HCT116 (cell line): ENCODE results near the gene ATF6B. TPM values are rescaled to one million over a fixed set of nuclear protein-coding genes. Genes with fewer than 3 reads are reported as not detected.
A peak's percentile ranks its signal among the peaks of the same experiment; 100 is the strongest.

Source experiments
- ATAC-seq: fragments of 200-7000 bp; cut with Tn5 transposase; 2 replicates; pipeline ENCODE4 v1.9.1; 2020; ENCODE audit warnings: mild to moderate bottlenecking, moderate library complexity
- BruUV-seq: library from RNA; stranded (reverse); fragments of 400-500 nt; replicated peaks from 2 replicates; lab custom pipeline; 2021; lab: Mats Ljungman, UMichigan
- CTCF ChIA-PET: fragments of 300-600 bp; sonication (Branson Sonifier 250); formaldehyde crosslinking; loops from one replicate; lab custom pipeline; 2021; ENCODE audit warnings: antibody characterized with exemption; lab: Charles Lee
- POLR2A ChIA-PET: fragments of 300-600, 350-600 bp; sonication (Branson Sonifier 250); formaldehyde crosslinking; loops from one replicate; lab custom pipeline; 2021; ENCODE audit warnings: antibody characterized with exemption; lab: Charles Lee
- RAD21 ChIA-PET, 2 experiments: fragments of 300-600 bp; sonication (Branson Sonifier 250); formaldehyde crosslinking; loops; one replicate each; lab custom pipeline; 2023; ENCODE audit warnings: low total read pairs in 2 of 2; ENCODE audit not compliant: uncharacterized antibody in 2 of 2, unreplicated experiment in 2 of 2, low non-redundant PET in 1 of 2; lab: Charles Lee
- DNase-seq: peaks from one replicate; pipeline ENCODE4 v3.0.0-alpha.2; 2010; ENCODE audit warnings: low read depth, low spot score
- H2AFZ ChIP-seq: fragments of 200-600 bp; shearing (Covaris generic), sonication (generic); 2 replicates; pipeline ENCODE4 v1.6.1; 2017; ENCODE audit warnings: low read depth, mixed run types, mixed read lengths, antibody characterized with exemption, low read length; ENCODE audit not compliant: poor library complexity, severe bottlenecking
- H3K27ac ChIP-seq: 2 replicates; pipeline ENCODE4 v1.5.1; 2012; ENCODE audit warnings: low read depth, low read length
- H3K27me3 ChIP-seq: fragments of 200-600 bp; sonication (generic); 2 replicates; pipeline ENCODE4 v1.6.1; 2016; ENCODE audit warnings: mixed run types, low read length, mixed read lengths; ENCODE audit not compliant: insufficient read depth
- H3K36me3 ChIP-seq, 2 experiments: fragments of 200-500 bp in 1 of 2; fragments of 200-600 bp in 1 of 2; sonication (Bioruptor generic) in 1 of 2; sonication (generic) in 1 of 2; 2 replicates each; pipeline versions ENCODE4 v1.5.1 to v1.6.1; 2014 to 2016; ENCODE audit warnings: low read length in 2 of 2, inconsistent platforms in 1 of 2, mixed read lengths in 1 of 2, mixed run types in 1 of 2; ENCODE audit not compliant: insufficient read depth in 2 of 2, control insufficient read depth in 1 of 2
- H3K4me1 ChIP-seq, 2 experiments: fragments of 200-600 bp in 1 of 2; sonication (generic) in 1 of 2; 2 replicates each; pipeline versions ENCODE4 v1.5.1 to v1.6.1; 2012 to 2017; ENCODE audit warnings: low read length in 2 of 2, inconsistent platforms in 1 of 2, mild to moderate bottlenecking in 1 of 2, mixed read lengths in 1 of 2, mixed run types in 1 of 2, moderate library complexity in 1 of 2; ENCODE audit not compliant: insufficient read depth in 2 of 2, control insufficient read depth in 1 of 2
- H3K4me2 ChIP-seq: fragments of 200-600 bp; sonication (generic); 2 replicates; pipeline ENCODE4 v1.6.1; 2017; ENCODE audit warnings: mixed run types, low read length, mixed read lengths
- H3K4me3 ChIP-seq, 2 experiments: fragments of 200-600 bp in 1 of 2; sonication (generic) in 1 of 2; replicated peaks in 1 of 2; 2 replicates each; pipeline ENCODE4 v1.5.1; 2011 to 2016; ENCODE audit warnings: low read length in 2 of 2, control low read depth in 1 of 2, low read depth in 1 of 2, mild to moderate bottlenecking in 1 of 2, mixed read lengths in 1 of 2, mixed run types in 1 of 2
- H3K79me2 ChIP-seq: fragments of 200-600 bp; sonication (generic); 2 replicates; pipeline ENCODE4 v1.6.1; 2017; ENCODE audit warnings: mild to moderate bottlenecking, mixed run types, low read length, moderate library complexity, mixed read lengths; ENCODE audit not compliant: insufficient read depth
- H3K9ac ChIP-seq: fragments of 200-600 bp; sonication (generic); 2 replicates; pipeline ENCODE4 v1.6.1; 2016; ENCODE audit warnings: low read length, mixed read lengths
- H3K9me2 ChIP-seq: fragments of 200-600 bp; sonication (generic), shearing (Covaris generic); 2 replicates; pipeline ENCODE4 v1.6.1; 2017; ENCODE audit warnings: mixed run types, mild to moderate bottlenecking, moderate library complexity; ENCODE audit not compliant: insufficient read depth
- H3K9me3 ChIP-seq, 2 experiments: fragments of 200-500 bp in 1 of 2; fragments of 200-600 bp in 1 of 2; sonication (Bioruptor generic) in 1 of 2; sonication (generic) in 1 of 2; 2 replicates each; pipeline ENCODE4 v1.6.1; 2014 to 2017; ENCODE audit warnings: low read length in 2 of 2, mixed read lengths in 2 of 2, inconsistent platforms in 1 of 2, low read depth in 1 of 2, mild to moderate bottlenecking in 1 of 2, mixed run types in 1 of 2, moderate library complexity in 1 of 2; ENCODE audit not compliant: control insufficient read depth in 1 of 2, insufficient read depth in 1 of 2
- H4K20me1 ChIP-seq: fragments of 200-600 bp; sonication (generic), shearing (Covaris generic); 2 replicates; pipeline ENCODE4 v1.6.1; 2017; ENCODE audit warnings: mixed run types, mild to moderate bottlenecking, moderate library complexity; ENCODE audit not compliant: insufficient read depth
- CBX3 ChIP-seq: IDR thresholded peaks from 2 replicates; pipeline ENCODE4 v1.6.1; 2012; ENCODE audit warnings: low read depth
- CEBPB ChIP-seq: IDR thresholded peaks from 2 replicates; pipeline ENCODE4 v1.6.1; 2012; ENCODE audit warnings: low read depth
- EZH2phosphoT487 ChIP-seq: fragments of 200-600 bp; IDR thresholded peaks from 2 replicates; pipeline ENCODE4 v1.6.1; 2018; ENCODE audit warnings: antibody characterized with exemption, borderline replicate concordance
- JUND ChIP-seq: IDR thresholded peaks from 2 replicates; pipeline ENCODE4 v1.6.1; 2012
- POLR2A ChIP-seq: IDR thresholded peaks from 2 replicates; pipeline ENCODE4 v1.7.0; 2011; ENCODE audit warnings: borderline replicate concordance; ENCODE audit not compliant: insufficient read depth, insufficient read length; ENCODE audit errors: extremely low read depth
- POLR2AphosphoS5 ChIP-seq: IDR thresholded peaks from 2 replicates; pipeline ENCODE4 v1.6.1; 2011; ENCODE audit warnings: mild to moderate bottlenecking, low read depth, low read length, moderate library complexity
- TCF7L2 ChIP-seq: IDR thresholded peaks from 2 replicates; pipeline ENCODE4 v1.7.0; 2011; ENCODE audit warnings: borderline replicate concordance, inconsistent platforms; ENCODE audit not compliant: insufficient read depth, insufficient read length; ENCODE audit errors: extremely low read depth
- ZFX ChIP-seq: fragments of 450-650 bp; IDR thresholded peaks from 2 replicates; pipeline ENCODE4 v1.6.1; 2017
- intact Hi-C: fragments of 100-400 bp; cut with micrococcal nuclease; formaldehyde crosslinking; loops from 2 replicates; pipeline ENCODE4 v1.10.0; 2022
- total RNA-seq: library from RNA; stranded (reverse); gene quantifications from one replicate; pipeline ENCODE4 v1.2.1, GENCODE V29; 2021; ENCODE audit not compliant: unreplicated experiment
- TF ChIP-seq, protein P1 (sequence below), 3 experiments: fragments of 200-600 bp in 1 of 3; sonication (generic) in 1 of 3; IDR thresholded peaks in 2 of 3; conservative IDR thresholded peaks in 1 of 3; 2 replicates each; pipeline ENCODE4 v1.5.1; 2012 to 2017; ENCODE audit warnings: low read depth in 2 of 3, low read length in 2 of 3, antibody characterized with exemption in 1 of 3, borderline replicate concordance in 1 of 3, control low read depth in 1 of 3, mild to moderate bottlenecking in 1 of 3, mixed read lengths in 1 of 3, mixed run types in 1 of 3, moderate library complexity in 1 of 3; ENCODE audit not compliant: insufficient read depth in 1 of 3
- TF ChIP-seq, protein P2 (sequence below): IDR thresholded peaks from 2 replicates; pipeline ENCODE4 v1.6.1; 2011; ENCODE audit warnings: mild to moderate bottlenecking, low read length, moderate library complexity; ENCODE audit not compliant: insufficient replicate concordance; ENCODE audit errors: extremely low read depth

ATF6B gene
- total RNA-seq, 1 experiment from 2014 or later, result 63.9 TPM

DNA sequence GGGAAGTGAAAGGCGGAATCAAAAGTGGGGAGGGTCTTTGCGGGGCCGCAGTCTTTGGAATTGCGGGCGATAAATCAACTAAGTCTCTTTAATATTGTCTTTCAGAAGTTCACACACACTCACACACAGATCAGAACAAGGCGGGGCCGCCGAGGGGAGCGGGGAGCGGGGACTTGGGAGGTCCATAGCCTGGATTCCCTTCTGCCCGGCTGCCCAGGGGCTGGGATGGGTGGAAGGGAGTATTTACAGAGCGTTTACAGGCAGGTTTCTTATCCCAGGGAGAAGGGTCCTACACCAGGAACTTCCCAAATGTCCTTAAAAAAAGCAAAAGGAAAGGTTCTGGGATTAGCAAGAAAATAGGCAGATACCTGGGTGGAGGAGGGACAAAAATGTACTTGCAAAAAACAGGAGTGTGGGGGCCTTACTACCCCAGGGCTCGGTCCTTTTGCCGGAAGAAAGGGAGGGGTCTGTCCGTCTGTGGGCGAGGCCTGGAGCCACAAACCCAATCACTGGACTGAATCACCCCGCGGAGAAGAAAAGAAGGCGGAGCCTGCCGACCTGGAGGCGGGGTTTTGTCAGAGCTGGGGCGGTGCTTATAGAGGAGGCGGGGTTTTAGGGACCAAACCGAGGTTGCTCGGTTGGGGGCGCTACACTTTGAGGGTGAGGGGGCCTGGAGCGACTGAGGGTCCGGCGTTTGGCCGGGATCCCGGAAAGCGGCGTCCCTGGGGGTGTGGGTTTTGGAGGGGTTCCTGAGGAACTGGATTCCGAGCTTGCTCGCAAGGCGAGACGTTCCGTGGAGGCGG, 20.4 kb upstream of the ATF6B start:
- Histone ChIP-seq H3K4me3 (no peak overlapping the region), H4K20me1 (no peaks in the 10 kb centered on the region), H3K36me3 (no peaks in the 10 kb centered on the region), H3K79me2 (no peaks in the 10 kb centered on the region), H3K27me3 (no peaks in the 10 kb centered on the region), H3K9me2 (no peaks in the 10 kb centered on the region), H3K4me2 (no peak overlapping the region), H3K9me3 (no peaks in the 10 kb centered on the region), H2AFZ (no peak overlapping the region), H3K4me1 (peaks cover 7 to 15% of the 10 kb centered on the region in 2 experiments; a peak in 3 of 4 replicates), H3K9ac (no peak overlapping the region), H3K27ac (no peak overlapping the region)
- DNase-seq (no peak), ATAC-seq (peak; percentile 34; the same call in 1 of the 2 replicates)
- RAD21 ChIA-PET, result no interaction called here
- no TSS peak for BruUV-seq
- POLR2A ChIA-PET, result no interaction called here
- CTCF ChIA-PET, result no interaction called here
- TF ChIP-seq, protein P1, sequence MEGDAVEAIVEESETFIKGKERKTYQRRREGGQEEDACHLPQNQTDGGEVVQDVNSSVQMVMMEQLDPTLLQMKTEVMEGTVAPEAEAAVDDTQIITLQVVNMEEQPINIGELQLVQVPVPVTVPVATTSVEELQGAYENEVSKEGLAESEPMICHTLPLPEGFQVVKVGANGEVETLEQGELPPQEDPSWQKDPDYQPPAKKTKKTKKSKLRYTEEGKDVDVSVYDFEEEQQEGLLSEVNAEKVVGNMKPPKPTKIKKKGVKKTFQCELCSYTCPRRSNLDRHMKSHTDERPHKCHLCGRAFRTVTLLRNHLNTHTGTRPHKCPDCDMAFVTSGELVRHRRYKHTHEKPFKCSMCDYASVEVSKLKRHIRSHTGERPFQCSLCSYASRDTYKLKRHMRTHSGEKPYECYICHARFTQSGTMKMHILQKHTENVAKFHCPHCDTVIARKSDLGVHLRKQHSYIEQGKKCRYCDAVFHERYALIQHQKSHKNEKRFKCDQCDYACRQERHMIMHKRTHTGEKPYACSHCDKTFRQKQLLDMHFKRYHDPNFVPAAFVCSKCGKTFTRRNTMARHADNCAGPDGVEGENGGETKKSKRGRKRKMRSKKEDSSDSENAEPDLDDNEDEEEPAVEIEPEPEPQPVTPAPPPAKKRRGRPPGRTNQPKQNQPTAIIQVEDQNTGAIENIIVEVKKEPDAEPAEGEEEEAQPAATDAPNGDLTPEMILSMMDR (IDR thresholded peaks at IDR 0.05 in 2 of 3, conservative IDR thresholded peaks at IDR 0.05 in 1 of 3; ENCODE audit: borderline replicate concordance in 1 of 3, insufficient read depth in 1 of 3, low read depth in 2 of 3, low read length in 2 of 3), result 0 out of 6 replicates have a peak, but pooled peaks of 1 of the 3 experiments have one; percentile 18
- no peak for TF ChIP-seq CEBPB
- intact Hi-C loops, result no loop called here

DNA sequence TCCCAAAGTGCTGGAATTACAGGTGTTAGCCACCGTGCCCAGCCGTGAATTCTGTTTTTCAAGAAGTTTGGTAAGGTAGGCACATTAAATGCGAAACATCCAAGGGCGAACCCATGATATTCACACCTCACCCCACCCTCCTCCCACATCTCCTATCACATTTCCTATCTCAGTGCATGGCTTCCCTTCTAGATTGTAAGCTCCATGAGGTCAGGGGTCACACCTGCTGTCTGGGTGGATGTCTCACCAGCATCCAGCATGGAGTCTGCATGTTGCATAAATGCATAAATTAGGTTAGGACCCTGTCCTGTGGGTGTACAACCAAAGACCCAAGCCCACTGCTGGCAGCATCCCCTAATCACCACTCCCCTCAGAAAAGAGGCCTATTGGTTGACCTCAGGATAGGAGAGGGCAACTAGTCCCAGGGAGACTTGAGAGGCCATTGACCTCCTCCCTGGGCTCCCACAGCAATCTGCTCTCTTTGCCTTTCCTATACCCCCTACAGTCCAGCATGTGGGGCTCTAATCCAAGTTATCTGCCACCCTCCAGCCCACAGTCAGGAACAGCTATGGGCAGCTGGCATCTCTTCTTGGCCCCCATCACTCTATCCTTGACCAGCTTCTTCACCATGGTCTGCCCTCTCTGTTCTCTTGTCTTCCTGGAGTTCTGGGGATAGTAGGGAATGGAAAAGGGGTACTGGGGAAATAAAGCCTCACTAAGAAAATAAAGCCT, 19.5 kb upstream of the ATF6B start:
- BruUV-seq, result no TSS peak
- ChIA-PET CTCF (no interaction called here), POLR2A (no interaction called here), RAD21 (no interaction called here)
- Histone ChIP-seq H3K36me3 (no peaks in the 10 kb centered on the region), H3K9me3 (no peaks in the 10 kb centered on the region), H3K4me2 (no peak overlapping the region), H3K27ac (no peak overlapping the region), H3K79me2 (no peaks in the 10 kb centered on the region), H3K9me2 (no peaks in the 10 kb centered on the region), H3K9ac (no peak overlapping the region), H3K27me3 (no peaks in the 10 kb centered on the region), H3K4me1 (peaks cover 4 to 6% of the 10 kb centered on the region in 2 experiments; a peak in 3 of 4 replicates), H3K4me3 (no peak overlapping the region), H4K20me1 (no peaks in the 10 kb centered on the region), H2AFZ (no peak overlapping the region)
- intact Hi-C loops, result no loop called here
- no peak for ATAC-seq
- no peak for DNase-seq
- TF ChIP-seq POLR2A, result no peak
- TF ChIP-seq, protein P2, sequence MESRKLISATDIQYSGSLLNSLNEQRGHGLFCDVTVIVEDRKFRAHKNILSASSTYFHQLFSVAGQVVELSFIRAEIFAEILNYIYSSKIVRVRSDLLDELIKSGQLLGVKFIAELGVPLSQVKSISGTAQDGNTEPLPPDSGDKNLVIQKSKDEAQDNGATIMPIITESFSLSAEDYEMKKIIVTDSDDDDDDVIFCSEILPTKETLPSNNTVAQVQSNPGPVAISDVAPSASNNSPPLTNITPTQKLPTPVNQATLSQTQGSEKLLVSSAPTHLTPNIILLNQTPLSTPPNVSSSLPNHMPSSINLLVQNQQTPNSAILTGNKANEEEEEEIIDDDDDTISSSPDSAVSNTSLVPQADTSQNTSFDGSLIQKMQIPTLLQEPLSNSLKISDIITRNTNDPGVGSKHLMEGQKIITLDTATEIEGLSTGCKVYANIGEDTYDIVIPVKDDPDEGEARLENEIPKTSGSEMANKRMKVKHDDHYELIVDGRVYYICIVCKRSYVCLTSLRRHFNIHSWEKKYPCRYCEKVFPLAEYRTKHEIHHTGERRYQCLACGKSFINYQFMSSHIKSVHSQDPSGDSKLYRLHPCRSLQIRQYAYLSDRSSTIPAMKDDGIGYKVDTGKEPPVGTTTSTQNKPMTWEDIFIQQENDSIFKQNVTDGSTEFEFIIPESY, result no peak
- no peak for TF ChIP-seq CEBPB
- TF ChIP-seq, protein P1 (IDR thresholded peaks at IDR 0.05 in 2 of 3, conservative IDR thresholded peaks at IDR 0.05 in 1 of 3; ENCODE audit: borderline replicate concordance in 1 of 3, insufficient read depth in 1 of 3, low read depth in 2 of 3, low read length in 2 of 3), result no peak
- TF ChIP-seq CBX3, result no peak
- no peak for TF ChIP-seq ZFX
- TF ChIP-seq POLR2AphosphoS5, result no peak
- no peak for TF ChIP-seq JUND
- TF ChIP-seq TCF7L2, result no peak
- no peak for TF ChIP-seq EZH2phosphoT487
